ENCODE data around the gene CFDP1. TPM values are rescaled to one million over a fixed set of nuclear protein-coding genes. Genes with fewer than 3 reads are reported as not detected.

CFDP1 gene
- total RNA-seq, 1 experiment from 2014 or later: 32.1 TPM

GRCh38 chr16:75317101-75317522, 116.2 kb downstream of the CFDP1 start:
- H3K9ac ChIP-seq (ENCODE audit: low read length): no peak overlapping the region
- peaks cover 14% of the 10 kb centered on the region for H3K4me1 ChIP-seq (ENCODE audit: insufficient read depth, low read length)
- no peak overlapping the region for H3K27ac ChIP-seq (ENCODE audit: low read length)
- intact Hi-C loops (cut with micrococcal nuclease): no loop called here
- H3K4me2 ChIP-seq (ENCODE audit: low read length): no peak overlapping the region
- ATAC-seq: no peak
- no peaks in the 10 kb centered on the region for H4K20me1 ChIP-seq (ENCODE audit: low read length)
- no peaks in the 10 kb centered on the region for H3K79me2 ChIP-seq (ENCODE audit: low read length)
- BruUV-seq (replicated peaks): no TSS peak
- no peaks in the 10 kb centered on the region for H3K9me2 ChIP-seq (replicated peaks; ENCODE audit: low read length)
- TF ChIP-seq EZH2phosphoT487 (IDR thresholded peaks at IDR 0.05; ENCODE audit: borderline replicate concordance, low read length): no peak
- TF ChIP-seq CTCF (conservative IDR thresholded peaks at IDR 0.05; ENCODE audit: low read depth, low read length): no peak
- TF ChIP-seq EZH2 (IDR thresholded peaks at IDR 0.05; ENCODE audit: low read length, unreplicated experiment): no peak
- CTCF ChIA-PET: no interaction called here
- H3F3A ChIP-seq (ENCODE audit: low read length, unreplicated experiment): no peaks in the 10 kb centered on the region
- no peaks in the 10 kb centered on the region for H3K27me3 ChIP-seq (ENCODE audit: low read length)
- no peak overlapping the region for H2AFZ ChIP-seq (ENCODE audit: low read length)
- no peaks in the 10 kb centered on the region for H3K36me3 ChIP-seq (ENCODE audit: low read depth, low read length)
- POLR2A ChIA-PET (ENCODE audit: unreplicated experiment): no interaction called here
- no peak overlapping the region for H3K4me3 ChIP-seq (ENCODE audit: low read length)
- DNase-seq: no peak
- H3K9me3 ChIP-seq (ENCODE audit: low read length): no peaks in the 10 kb centered on the region

DNA sequence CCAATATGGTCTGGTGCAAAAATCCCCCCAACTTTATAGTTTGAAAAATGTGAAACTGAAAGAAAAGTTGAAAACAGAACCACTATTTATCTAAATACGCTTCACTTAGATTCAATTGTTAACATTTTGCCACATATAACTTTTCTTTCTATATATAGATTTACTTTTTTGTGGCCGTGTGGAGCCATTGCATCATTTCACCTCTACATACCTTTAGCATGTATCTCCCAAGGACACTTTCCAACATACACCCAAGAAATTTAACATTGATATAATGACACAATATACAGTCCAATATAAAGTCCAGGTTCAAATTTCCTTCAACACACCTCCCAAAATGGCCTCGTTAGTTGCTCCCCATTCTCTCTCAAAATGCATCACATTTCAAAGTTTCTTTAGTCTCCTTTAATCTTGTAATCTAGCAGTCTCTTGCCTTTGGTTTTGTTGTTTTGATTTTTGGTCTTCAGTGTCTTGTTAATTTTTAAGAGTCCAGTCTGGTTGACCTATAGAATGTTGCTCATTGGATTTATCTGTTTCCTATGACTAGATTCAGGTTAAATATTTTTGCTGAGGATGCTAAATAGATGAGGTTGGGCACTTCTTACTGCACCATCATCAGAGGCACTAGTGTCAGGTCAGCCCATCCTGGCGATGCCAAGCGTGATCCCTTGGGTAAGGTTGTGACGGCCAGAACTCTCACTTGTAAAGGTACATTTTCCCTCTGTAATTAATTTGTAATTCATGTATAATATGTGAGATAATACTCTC, 117.6 kb downstream of the CFDP1 start:
- H3K36me3 ChIP-seq (ENCODE audit: low read depth, low read length): no peaks in the 10 kb centered on the region
- H3K9me2 ChIP-seq (replicated peaks; ENCODE audit: low read length): no peaks in the 10 kb centered on the region
- H2AFZ ChIP-seq (ENCODE audit: low read length): no peak overlapping the region
- no peaks in the 10 kb centered on the region for H4K20me1 ChIP-seq (ENCODE audit: low read length)
- ATAC-seq (no peak), DNase-seq (no peak)
- no peak overlapping the region for H3K4me3 ChIP-seq (ENCODE audit: low read length)
- H3F3A ChIP-seq (ENCODE audit: low read length, unreplicated experiment): no peaks in the 10 kb centered on the region
- no peaks in the 10 kb centered on the region for H3K9me3 ChIP-seq (ENCODE audit: low read length)
- H3K9ac ChIP-seq (ENCODE audit: low read length): no peak overlapping the region
- H3K4me2 ChIP-seq (ENCODE audit: low read length): no peak overlapping the region
- POLR2A ChIA-PET (ENCODE audit: unreplicated experiment): no interaction called here
- intact Hi-C loops (cut with micrococcal nuclease): no loop called here
- no peak overlapping the region for H3K27ac ChIP-seq (ENCODE audit: low read length)
- H3K27me3 ChIP-seq (ENCODE audit: low read length): no peaks in the 10 kb centered on the region
- H3K4me1 ChIP-seq (ENCODE audit: insufficient read depth, low read length): peaks cover 13% of the 10 kb centered on the region
- no TSS peak for BruUV-seq (replicated peaks)
- TF ChIP-seq CTCF (conservative IDR thresholded peaks at IDR 0.05; ENCODE audit: low read depth, low read length) (no peak), EZH2 (IDR thresholded peaks at IDR 0.05; ENCODE audit: low read length, unreplicated experiment) (no peak), EZH2phosphoT487 (IDR thresholded peaks at IDR 0.05; ENCODE audit: borderline replicate concordance, low read length) (no peak)
- no peaks in the 10 kb centered on the region for H3K79me2 ChIP-seq (ENCODE audit: low read length)
- CTCF ChIA-PET: no interaction called here

- ChIA-PET CTCF (no interaction called here), POLR2A (ENCODE audit: unreplicated experiment) (no interaction called here)
- intact Hi-C loops (cut with micrococcal nuclease): no loop called here
- DNase-seq (no peak), ATAC-seq (no peak)
- H2AFZ ChIP-seq (ENCODE audit: low read length): no peak overlapping the region
- H3K27me3 ChIP-seq (ENCODE audit: low read length): no peaks in the 10 kb centered on the region
- no peaks in the 10 kb centered on the region for H3F3A ChIP-seq (ENCODE audit: low read length, unreplicated experiment)
- no peaks in the 10 kb centered on the region for H3K36me3 ChIP-seq (ENCODE audit: low read depth, low read length)
- no peaks in the 10 kb centered on the region for H3K79me2 ChIP-seq (ENCODE audit: low read length)
- no peak overlapping the region for H3K9ac ChIP-seq (ENCODE audit: low read length)
- H4K20me1 ChIP-seq (ENCODE audit: low read length): no peaks in the 10 kb centered on the region
- no peaks in the 10 kb centered on the region for H3K9me2 ChIP-seq (replicated peaks; ENCODE audit: low read length)
- no TSS peak for BruUV-seq (replicated peaks)
- H3K4me2 ChIP-seq (ENCODE audit: low read length): no peak overlapping the region
- no peaks in the 10 kb centered on the region for H3K4me1 ChIP-seq (ENCODE audit: insufficient read depth, low read length)
- no peak for TF ChIP-seq EZH2phosphoT487 (IDR thresholded peaks at IDR 0.05; ENCODE audit: borderline replicate concordance, low read length)
- no peak for TF ChIP-seq CTCF (conservative IDR thresholded peaks at IDR 0.05; ENCODE audit: low read depth, low read length)
- TF ChIP-seq EZH2 (IDR thresholded peaks at IDR 0.05; ENCODE audit: low read length, unreplicated experiment): no peak
- H3K27ac ChIP-seq (ENCODE audit: low read length): no peak overlapping the region
- no peaks in the 10 kb centered on the region for H3K9me3 ChIP-seq (ENCODE audit: low read length)
- H3K4me3 ChIP-seq (ENCODE audit: low read length): no peak overlapping the region
These were observed 120.4 kb downstream of the CFDP1 start for GRCh38 chr16:75312875-75313274.

All from PC-3 (cell line).